Testis (tissue), 3 donors: ENCODE data around the gene MRPL36. TPM values are rescaled to one million over a fixed set of nuclear protein-coding genes. Genes with fewer than 3 reads are reported as not detected.

Source experiments
- DNase-seq: peaks from one replicate; pipeline ENCODE4 v3.0.0-alpha.2; 2019
- H3K27ac ChIP-seq, 2 donors: fragments of 200-600 bp; sonication (generic); one replicate each; pipeline ENCODE4 v1.5.1; 2019
- H3K27me3 ChIP-seq: fragments of 200-600 bp; sonication (generic); one replicate; pipeline ENCODE4 v1.5.1; 2019
- H3K36me3 ChIP-seq: fragments of 200-600 bp; sonication (generic); one replicate; pipeline ENCODE4 v1.5.1; 2017; ENCODE audit warnings: low read depth; ENCODE audit errors: missing control alignments
- H3K4me1 ChIP-seq: fragments of 200-600 bp; sonication (generic); one replicate; pipeline ENCODE4 v1.5.1; 2019
- H3K4me3 ChIP-seq, 2 donors: fragments of 200-600 bp; sonication (generic); one replicate each; pipeline ENCODE4 v1.5.1; 2017 to 2019
- H3K9me3 ChIP-seq: fragments of 200-600 bp; sonication (generic); one replicate; pipeline ENCODE4 v1.5.1; 2017
- CTCF ChIP-seq, 3 experiments: fragments of 450-650 bp in 2 of 3; fragments of 200-600 bp in 1 of 3; sonication (generic) in 1 of 3; IDR thresholded peaks; one replicate each; pipeline ENCODE4 v1.5.1; 2016 to 2019; ENCODE audit warnings: antibody characterized with exemption in 3 of 3, mild to moderate bottlenecking in 2 of 3, moderate library complexity in 1 of 3
- POLR2A ChIP-seq: fragments of 450-650 bp; IDR thresholded peaks from one replicate; pipeline ENCODE4 v1.6.1; 2017; ENCODE audit warnings: antibody characterized with exemption, mild to moderate bottlenecking, moderate library complexity
- WGBS, 2 donors: methylation state at CpG; one replicate each; pipeline ENCODE4 v1.1.5; 2018; 5-methylcytosine and 5-hydroxymethylcytosine counted together
- intact Hi-C: fragments of 100-400 bp; cut with DNase I; formaldehyde crosslinking; loops from one replicate; pipeline ENCODE4 v1.15.1; 2023; ENCODE audit warnings: low total_unique reads
- polyA plus RNA-seq: library from polyadenylated mRNA; stranded (reverse); fragments of 350-450 nt; fragmentation: Illumina TruSeq; extraction: RNeasy Lipid Tissue Mini Kit (QIAGEN cat#74804); gene quantifications from one replicate; pipeline ENCODE4 v1.2.3, GENCODE V29; 2014; ENCODE audit warnings: low read depth, low replicate concordance; ENCODE audit not compliant: insufficient read depth
- total RNA-seq, 2 donors: library from RNA; depleted of rRNA; stranded (reverse); fragments of >200 nt; gene quantifications; one replicate each; pipeline ENCODE4 v1.2.3, GENCODE V29; 2016

The MRPL36 gene
- total and polyA plus RNA-seq, 3 donors from 2014 or later, result 60.8 to 164 (median 101) TPM

GRCh38 chr5:1782385-1783215, 17.0 kb downstream of the MRPL36 start:
- no peak for DNase-seq
- no peak overlapping the region for H3K27ac ChIP-seq
- H3K4me1 ChIP-seq, result no peaks in the 10 kb centered on the region
- H3K36me3 ChIP-seq, result no peaks in the 10 kb centered on the region
- H3K4me3 ChIP-seq, result no peak overlapping the region
- WGBS, 2 donors, result 64 to 67% methylated on average over 14 of the region's 14 CpGs
- no peaks in the 10 kb centered on the region for H3K27me3 ChIP-seq
- TF ChIP-seq CTCF (IDR thresholded peaks at IDR 0.05) (no peak), POLR2A (no peak)
- intact Hi-C loops, result no loop called here
- H3K9me3 ChIP-seq, result no peaks in the 10 kb centered on the region

- no peak for TF ChIP-seq CTCF (IDR thresholded peaks at IDR 0.05)
- no peak for TF ChIP-seq POLR2A
- Histone ChIP-seq H3K27ac (no peak overlapping the region), H3K4me1 (no peaks in the 10 kb centered on the region), H3K27me3 (no peaks in the 10 kb centered on the region), H3K4me3 (no peak overlapping the region), H3K9me3 (no peaks in the 10 kb centered on the region), H3K36me3 (no peaks in the 10 kb centered on the region)
- intact Hi-C loops, result no loop called here
- no peak for DNase-seq
- WGBS, 2 donors, result 80 to 85% methylated on average over 8 to 9 of the region's 9 CpGs
Observed at GRCh38 chr5:1781726-1782384, 17.8 kb downstream of the MRPL36 start.

- Histone ChIP-seq H3K4me1 (no peaks in the 10 kb centered on the region), H3K4me3 (no peak overlapping the region), H3K27ac (no peak overlapping the region), H3K36me3 (no peaks in the 10 kb centered on the region), H3K9me3 (no peaks in the 10 kb centered on the region), H3K27me3 (no peaks in the 10 kb centered on the region)
- intact Hi-C loops, result no loop called here
- TF ChIP-seq CTCF (IDR thresholded peaks at IDR 0.05) (no peak), POLR2A (no peak)
- DNase-seq, result no peak
- 86 to 87% methylated on average over 6 of the region's 6 CpGs for WGBS, 2 donors
Observed at GRCh38 chr5:1781107-1781506, 18.5 kb downstream of the MRPL36 start.

GRCh38 chr5:1780614-1780930, 19.1 kb downstream of the MRPL36 start:
- DNase-seq, result no peak
- Histone ChIP-seq H3K4me1 (no peaks in the 10 kb centered on the region), H3K36me3 (no peaks in the 10 kb centered on the region), H3K9me3 (no peaks in the 10 kb centered on the region), H3K27me3 (no peaks in the 10 kb centered on the region), H3K27ac (no peak overlapping the region), H3K4me3 (no peak overlapping the region)
- TF ChIP-seq CTCF (IDR thresholded peaks at IDR 0.05), result no peak
- TF ChIP-seq POLR2A, result no peak
- intact Hi-C loops, result no loop called here
- 79 to 82% methylated on average over 6 of the region's 6 CpGs for WGBS, 2 donors
